WERI-Rb-1 (cell line): ENCODE results near the gene MCM3.

Experiments used
- DNase-seq: peaks from one replicate; pipeline ENCODE4 v3.0.0-alpha.2; 2020
- H3K27ac ChIP-seq: fragments of 250-450 bp; sonication (Bioruptor Pico); 2 replicates; pipeline ENCODE4 v1.5.1; 2020; ENCODE audit warnings: mild to moderate bottlenecking, moderate library complexity
- H3K27me3 ChIP-seq: fragments of 250-450 bp; sonication (Bioruptor Pico); 2 replicates; pipeline ENCODE4 v1.5.1; 2021; ENCODE audit warnings: mild to moderate bottlenecking, low read depth, moderate library complexity; ENCODE audit not compliant: insufficient read depth, severe bottlenecking
- H3K36me3 ChIP-seq: fragments of 250-450 bp; sonication (Bioruptor Pico); 2 replicates; pipeline ENCODE4 v1.5.1; 2020; ENCODE audit warnings: mild to moderate bottlenecking, moderate library complexity
- H3K4me3 ChIP-seq: 2 replicates; pipeline ENCODE4 v1.5.1; 2011; ENCODE audit warnings: low read depth, mild to moderate bottlenecking, control low read depth, low read length
- H3K9me3 ChIP-seq: fragments of 250-450 bp; sonication (Bioruptor Pico); 2 replicates; pipeline ENCODE4 v1.5.1; 2021; ENCODE audit warnings: mild to moderate bottlenecking, moderate library complexity; ENCODE audit not compliant: severe bottlenecking
- TF ChIP-seq, protein P1 (sequence below): IDR thresholded peaks from 2 replicates; pipeline ENCODE4 v1.5.1; 2011; ENCODE audit warnings: low read depth, mild to moderate bottlenecking, control low read depth, inconsistent platforms, low read length

The MCM3 gene

DNA sequence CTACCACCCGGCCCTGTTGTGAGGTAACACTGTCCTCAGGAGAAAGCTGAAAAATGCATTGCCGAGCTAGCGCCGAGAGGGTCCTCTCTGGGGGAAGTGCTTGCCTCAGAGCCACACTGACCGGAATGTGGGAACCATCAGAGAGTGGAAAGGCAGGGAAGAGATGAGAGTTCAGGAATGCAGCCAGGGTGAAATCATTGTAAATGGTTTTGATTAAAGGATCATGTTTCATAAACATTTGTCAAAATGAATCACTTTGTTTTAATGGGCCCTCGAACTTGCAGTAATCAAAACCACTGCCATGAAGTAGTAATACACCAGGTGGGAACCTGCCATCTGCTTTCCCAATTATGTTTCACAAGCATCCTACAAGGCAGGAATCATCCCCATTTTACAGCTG is 23.3 kb downstream of the MCM3 start:
- H3K27ac ChIP-seq = no peak overlapping the region
- H3K27me3 ChIP-seq = no peaks in the 10 kb centered on the region
- no peak for DNase-seq
- H3K4me3 ChIP-seq = no peak overlapping the region
- TF ChIP-seq, protein P1, sequence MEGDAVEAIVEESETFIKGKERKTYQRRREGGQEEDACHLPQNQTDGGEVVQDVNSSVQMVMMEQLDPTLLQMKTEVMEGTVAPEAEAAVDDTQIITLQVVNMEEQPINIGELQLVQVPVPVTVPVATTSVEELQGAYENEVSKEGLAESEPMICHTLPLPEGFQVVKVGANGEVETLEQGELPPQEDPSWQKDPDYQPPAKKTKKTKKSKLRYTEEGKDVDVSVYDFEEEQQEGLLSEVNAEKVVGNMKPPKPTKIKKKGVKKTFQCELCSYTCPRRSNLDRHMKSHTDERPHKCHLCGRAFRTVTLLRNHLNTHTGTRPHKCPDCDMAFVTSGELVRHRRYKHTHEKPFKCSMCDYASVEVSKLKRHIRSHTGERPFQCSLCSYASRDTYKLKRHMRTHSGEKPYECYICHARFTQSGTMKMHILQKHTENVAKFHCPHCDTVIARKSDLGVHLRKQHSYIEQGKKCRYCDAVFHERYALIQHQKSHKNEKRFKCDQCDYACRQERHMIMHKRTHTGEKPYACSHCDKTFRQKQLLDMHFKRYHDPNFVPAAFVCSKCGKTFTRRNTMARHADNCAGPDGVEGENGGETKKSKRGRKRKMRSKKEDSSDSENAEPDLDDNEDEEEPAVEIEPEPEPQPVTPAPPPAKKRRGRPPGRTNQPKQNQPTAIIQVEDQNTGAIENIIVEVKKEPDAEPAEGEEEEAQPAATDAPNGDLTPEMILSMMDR = no peak
- H3K9me3 ChIP-seq = peaks cover under 1% of the 10 kb centered on the region
- peaks cover 61% of the 10 kb centered on the region for H3K36me3 ChIP-seq

DNA sequence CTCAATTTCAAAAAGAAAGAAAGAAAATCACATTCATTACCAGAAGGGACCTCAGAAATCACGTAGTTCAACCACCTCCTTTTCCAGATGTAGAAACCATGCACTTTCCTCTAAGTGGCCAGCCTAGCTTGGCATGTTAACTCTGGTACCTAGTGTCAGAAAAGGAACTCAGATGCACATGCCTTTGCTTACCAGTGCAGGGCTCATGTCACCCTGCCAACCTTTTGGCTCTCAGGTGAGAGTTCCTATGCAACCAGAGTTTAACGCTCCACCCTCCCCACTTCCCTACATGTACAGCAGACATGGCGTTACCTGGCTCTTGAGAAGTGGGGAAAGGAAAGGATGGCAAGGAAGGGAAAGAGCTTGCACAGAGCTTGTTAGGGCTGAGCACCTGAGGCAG is 23.9 kb downstream of the MCM3 start:
- H3K36me3 ChIP-seq = peaks cover 55% of the 10 kb centered on the region
- no peak overlapping the region for H3K4me3 ChIP-seq
- no peak for DNase-seq
- H3K27ac ChIP-seq = no peak overlapping the region
- TF ChIP-seq, protein P1 = no peak
- H3K27me3 ChIP-seq = no peaks in the 10 kb centered on the region
- peaks cover 6% of the 10 kb centered on the region for H3K9me3 ChIP-seq

DNA sequence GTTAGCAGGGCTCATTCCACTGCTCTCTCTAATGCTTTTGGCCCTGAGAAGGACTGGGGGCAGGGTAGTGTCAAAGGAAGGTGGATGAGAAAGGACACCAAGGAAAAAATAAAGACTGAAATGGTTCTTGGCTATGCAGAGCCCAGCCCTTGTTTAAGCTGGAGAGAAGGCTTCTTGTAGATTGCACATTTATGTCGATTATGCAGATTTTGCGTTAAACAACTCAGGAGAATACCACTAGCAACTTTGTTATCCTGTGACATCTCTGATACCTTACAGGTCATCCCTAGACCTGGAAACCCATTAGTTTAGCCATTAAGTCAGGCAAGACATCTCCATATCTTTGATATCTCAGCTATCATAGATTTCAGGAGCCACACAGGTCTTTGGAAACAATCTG is 29.1 kb downstream of the MCM3 start:
- TF ChIP-seq, protein P1 = no peak
- Histone ChIP-seq H3K9me3 (peaks cover 7% of the 10 kb centered on the region), H3K27ac (no peak overlapping the region), H3K27me3 (no peaks in the 10 kb centered on the region), H3K36me3 (peaks cover 3% of the 10 kb centered on the region), H3K4me3 (no peak overlapping the region)
- no peak for DNase-seq

DNA sequence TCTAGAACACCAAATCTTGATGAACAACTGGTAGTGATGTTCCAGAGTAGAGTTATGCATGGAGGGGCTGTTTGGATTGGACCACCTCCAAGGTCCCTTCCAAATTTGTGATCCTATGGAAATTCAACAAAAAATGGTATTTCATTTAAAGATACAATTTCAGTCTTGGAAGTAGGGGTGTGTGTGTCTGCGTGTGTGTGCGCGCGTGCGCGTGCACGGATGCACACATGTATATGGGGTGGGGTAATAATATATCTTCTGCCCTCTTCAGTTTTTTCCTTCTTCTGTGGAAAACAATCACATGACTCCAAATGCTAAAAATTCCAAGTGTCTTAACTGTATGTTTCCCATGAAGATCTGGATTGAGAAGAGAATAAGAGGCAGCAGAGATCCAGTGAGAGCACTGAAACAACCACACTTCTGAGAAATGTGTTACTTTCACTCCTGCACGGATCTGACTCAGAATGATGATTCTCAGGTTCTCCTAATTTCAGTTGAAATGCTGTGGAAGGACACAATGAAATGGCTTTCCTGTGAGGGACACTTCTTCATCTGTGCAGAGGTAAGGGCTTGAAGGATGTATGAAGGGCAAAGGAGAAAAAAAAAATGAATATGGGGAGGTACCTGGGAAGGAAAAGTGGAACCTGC is 29.7 kb downstream of the MCM3 start:
- peaks cover 7% of the 10 kb centered on the region for H3K9me3 ChIP-seq
- H3K4me3 ChIP-seq = no peak overlapping the region
- no peak overlapping the region for H3K27ac ChIP-seq
- TF ChIP-seq, protein P1 = no peak
- no peaks in the 10 kb centered on the region for H3K36me3 ChIP-seq
- DNase-seq = no peak
- no peaks in the 10 kb centered on the region for H3K27me3 ChIP-seq

DNA sequence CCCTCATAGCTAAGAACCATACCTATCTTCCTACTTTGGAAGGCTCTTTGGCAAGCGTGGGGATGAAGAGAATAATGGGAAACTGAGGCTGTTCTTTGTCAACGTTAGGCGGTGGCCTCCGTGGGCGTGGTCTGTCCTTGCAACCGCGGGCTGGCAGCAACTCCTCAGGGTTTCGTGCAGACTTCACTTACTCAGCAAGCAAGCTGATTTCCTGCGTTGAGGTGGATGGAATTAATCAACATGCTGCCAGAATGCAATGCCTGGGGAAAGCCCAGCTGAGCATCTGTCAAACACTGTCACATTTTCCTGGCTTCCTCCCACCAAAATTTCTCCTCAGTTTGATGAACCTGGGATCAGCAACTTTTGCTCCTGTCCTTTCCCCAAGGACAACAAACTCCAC is 31.0 kb downstream of the MCM3 start:
- Histone ChIP-seq H3K27ac (no peak overlapping the region), H3K27me3 (no peaks in the 10 kb centered on the region), H3K4me3 (no peak overlapping the region), H3K9me3 (peaks cover 7% of the 10 kb centered on the region), H3K36me3 (no peaks in the 10 kb centered on the region)
- TF ChIP-seq, protein P1 = no peak
- DNase-seq = no peak

DNA sequence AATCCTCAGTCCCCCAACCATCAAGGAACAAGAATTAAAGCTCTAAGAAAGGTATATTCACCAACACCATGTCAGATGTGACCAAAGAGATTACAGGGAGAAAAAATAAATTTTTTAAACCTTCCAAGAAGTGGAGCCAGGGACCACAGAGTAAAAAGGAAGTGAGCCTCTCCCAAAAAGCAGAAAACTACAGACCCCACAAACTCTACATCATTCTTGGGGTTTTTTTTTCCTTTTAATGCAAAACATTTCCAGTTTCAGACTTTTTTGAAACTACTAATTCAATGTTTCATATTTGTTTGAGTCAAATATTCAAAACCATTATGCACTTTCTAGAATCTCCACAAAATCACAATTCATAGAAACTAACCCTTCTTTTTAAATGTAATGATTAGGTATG is 33.4 kb downstream of the MCM3 start:
- Histone ChIP-seq H3K9me3 (peaks cover 6% of the 10 kb centered on the region), H3K27ac (no peak overlapping the region), H3K27me3 (no peaks in the 10 kb centered on the region), H3K4me3 (no peak overlapping the region), H3K36me3 (no peaks in the 10 kb centered on the region)
- DNase-seq = no peak
- TF ChIP-seq, protein P1 = no peak
